Pancreas (tissue), 10 donors: ENCODE data around the gene MARF1. TPM values are rescaled to one million over a fixed set of nuclear protein-coding genes. Genes with fewer than 3 reads are reported as not detected.

Source experiments
- ATAC-seq, 4 donors: fragments of 200-7000 bp; cut with Tn5 transposase; one replicate each; pipeline versions ENCODE4 v1.8.0 to v1.9.1; 2020; ENCODE audit warnings: mild to moderate bottlenecking in 4 of 4, moderate library complexity in 4 of 4
- DNase-seq, 6 donors: peaks; one replicate each; pipeline ENCODE4 v3.0.0-alpha.2; 2020
- FAIRE-seq: peaks from 2 replicates; lab custom pipeline; 2012; peaks lifted over from hg19 to GRCh38; lab: Jason Lieb, UNC
- H3K27ac ChIP-seq, 4 donors: fragments of 200-600 bp; sonication (generic); 1 replicate in 3 of 4; 2 replicates in 1 of 4; pipeline versions ENCODE4 v1.5.0 to v1.8.0; 2020
- H3K27me3 ChIP-seq, 4 donors: fragments of 200-600 bp; one replicate each; pipeline ENCODE4 v1.8.0; 2021
- H3K36me3 ChIP-seq, 3 donors: fragments of 200-600 bp; sonication (generic) in 1 of 3; one replicate each; pipeline versions ENCODE4 v1.5.0 to v1.8.0; 2020 to 2021
- H3K4me1 ChIP-seq, 3 donors: fragments of 200-600 bp; one replicate each; pipeline ENCODE4 v1.8.0; 2021
- H3K4me3 ChIP-seq, 4 donors: fragments of 200-600 bp; sonication (generic) in 2 of 4; one replicate each; pipeline versions ENCODE4 v1.5.0 to v1.8.0; 2020 to 2021
- H3K9me3 ChIP-seq, 4 donors: fragments of 200-600 bp; one replicate each; pipeline ENCODE4 v1.8.0; 2021
- CTCF ChIP-seq, 4 donors: fragments of 200-600 bp; sonication (generic) in 3 of 4; IDR thresholded peaks; one replicate each; pipeline versions ENCODE4 v1.5.0 to v1.8.0; 2021; ENCODE audit warnings: antibody characterized with exemption in 4 of 4
- WGBS, 2 donors: extraction: QIAGEN DNeasy Blood & Tissue Kit; methylation state at CpG; one replicate each; pipeline ENCODE4 v1.1.7; 2013; 5-methylcytosine and 5-hydroxymethylcytosine counted together
- intact Hi-C, 3 donors: fragments of 100-400 bp; cut with DNase I; formaldehyde crosslinking; loops; one replicate each; pipeline versions ENCODE4 v1.11.1 to v1.14.2; 2022
- polyA plus RNA-seq, 2 donors: library from polyadenylated mRNA; stranded (reverse); fragments of 200-250 nt; gene quantifications; one replicate each; pipeline ENCODE4 v1.2.3, GENCODE V29; 2013
- total RNA-seq, 6 donors: library from RNA; stranded (reverse); fragmentation: NEBNext Ultra II Directional in 4 of 6; extraction: Animal tissue kit (Norgen Biotek cat#: 25700) in 4 of 6; gene quantifications; one replicate each; pipeline versions ENCODE4 v1.2.1 to v1.2.4, GENCODE V29; 2021 to 2023
- donor health status: healthy with polysubstance abuse.
- donor health status: DM: no; HTN: no; CAD: no; lungs with moderate emphysema.
- donor health status: DM: no; HTN: no; CAD: no.
- donor health status: control.
- donor health status: control.
- donor health status: Bipolar disorder and iron deficiency.
- donor health status: DM: yes; HTN: yes; CAD: no.
- donor health status: DM: no; HTN: no; CAD: no.
- donor health status: DM: no; HTN: no; CAD: no.
- donor health status: DM: yes; HTN: yes; CAD: no.

Gene MARF1
- total and polyA plus RNA-seq, 8 donors, result 17.3 to 65.3 (median 41.3) TPM

GRCh38 chr16:15640966-15641365 is 2.0 kb downstream of the MARF1 start:
- WGBS, 2 donors, result 71 to 76% methylated on average over 4 of the region's 4 CpGs
- TF ChIP-seq CTCF (IDR thresholded peaks at IDR 0.05), result no peak
- intact Hi-C loops, result no loop called here
- H3K27me3 ChIP-seq, result no peaks in the 10 kb centered on the region
- H3K9me3 ChIP-seq, result no peaks in the 10 kb centered on the region
- H3K4me1 ChIP-seq, result peaks cover 16 to 23% (median 19%) of the 10 kb centered on the region in 3 donors
- no peak overlapping the region for H3K4me3 ChIP-seq
- DNase-seq (no peak), FAIRE-seq (no peak), ATAC-seq (no peak)
- H3K36me3 ChIP-seq, result peaks cover 0 to 22% (median 17%) of the 10 kb centered on the region in 3 donors
- H3K27ac ChIP-seq, result peak overlapping the region in 1 of 4 donors; percentile 99

GRCh38 chr16:15639061-15639568 is 3.8 kb downstream of the MARF1 start:
- H3K27me3 ChIP-seq, result no peaks in the 10 kb centered on the region
- ATAC-seq (no peak), DNase-seq (no peak), FAIRE-seq (no peak)
- H3K4me3 ChIP-seq, result no peak overlapping the region
- WGBS, 2 donors, result 91% methylated on average over 11 of the region's 11 CpGs
- H3K9me3 ChIP-seq, result no peaks in the 10 kb centered on the region
- no peak for TF ChIP-seq CTCF (IDR thresholded peaks at IDR 0.05)
- peaks cover 15 to 21% (median 18%) of the 10 kb centered on the region in 3 donors for H3K4me1 ChIP-seq
- intact Hi-C loops, result no loop called here
- H3K27ac ChIP-seq, result no peak overlapping the region
- peaks cover 0 to 41% (median 28%) of the 10 kb centered on the region in 3 donors for H3K36me3 ChIP-seq

- H3K36me3 ChIP-seq, result peaks cover 0 to 61% (median 28%) of the 10 kb centered on the region in 3 donors
- intact Hi-C loops, result no loop called here
- FAIRE-seq (no peak), ATAC-seq (no peak), DNase-seq (no peak)
- H3K27ac ChIP-seq, result no peak overlapping the region
- no peak overlapping the region for H3K4me3 ChIP-seq
- no peak for TF ChIP-seq CTCF (IDR thresholded peaks at IDR 0.05)
- H3K4me1 ChIP-seq, result peaks cover 7 to 15% (median 10%) of the 10 kb centered on the region in 3 donors
- no peaks in the 10 kb centered on the region for H3K9me3 ChIP-seq
- no peaks in the 10 kb centered on the region for H3K27me3 ChIP-seq
Measured at GRCh38 chr16:15636392-15636873, 6.5 kb downstream of the MARF1 start.

- TF ChIP-seq CTCF (IDR thresholded peaks at IDR 0.05), result no peak
- Histone ChIP-seq H3K4me1 (peaks cover 4 to 10% (median 7%) of the 10 kb centered on the region in 3 donors), H3K27me3 (no peaks in the 10 kb centered on the region), H3K9me3 (no peaks in the 10 kb centered on the region), H3K4me3 (no peak overlapping the region), H3K27ac (no peak overlapping the region), H3K36me3 (peaks cover 0 to 66% (median 31%) of the 10 kb centered on the region in 3 donors)
- no peak for FAIRE-seq
- ATAC-seq, result no peak
- intact Hi-C loops, result no loop called here
- DNase-seq, result no peak
- WGBS, 2 donors, result 92 to 94% methylated on average over 9 of the region's 9 CpGs
Measured at GRCh38 chr16:15635926-15636325, 7.0 kb downstream of the MARF1 start.

- no peak overlapping the region for H3K27ac ChIP-seq
- H3K9me3 ChIP-seq, result no peaks in the 10 kb centered on the region
- peaks cover 0 to 47% (median 20%) of the 10 kb centered on the region in 3 donors for H3K36me3 ChIP-seq
- ATAC-seq (no peak), FAIRE-seq (no peak), DNase-seq (no peak)
- TF ChIP-seq CTCF (IDR thresholded peaks at IDR 0.05), result no peak
- H3K27me3 ChIP-seq, result no peaks in the 10 kb centered on the region
- WGBS, 2 donors, result 92 to 100% methylated on average over 2 of the region's 2 CpGs
- H3K4me3 ChIP-seq, result no peak overlapping the region
- intact Hi-C loops, result no loop called here
- H3K4me1 ChIP-seq, result peaks cover 5 to 26% (median 5%) of the 10 kb centered on the region in 3 donors
Measured at GRCh38 chr16:15631730-15632409, 11.1 kb downstream of the MARF1 start.
